Measurements from ENCODE around the gene KRT86. TPM values are rescaled to one million over a fixed set of nuclear protein-coding genes. Genes with fewer than 3 reads are reported as not detected.
"Not testable (repeated sequence)": the region's sequence is repeated elsewhere in the genome, so short reads cannot be mapped to it uniquely, and the experiment has no call there.

The KRT86 gene
- polyA plus RNA-seq, 1 donor (not counting 4 experiments of a cell fraction or from before 2014, with no cell fraction given) = not detected

DNA sequence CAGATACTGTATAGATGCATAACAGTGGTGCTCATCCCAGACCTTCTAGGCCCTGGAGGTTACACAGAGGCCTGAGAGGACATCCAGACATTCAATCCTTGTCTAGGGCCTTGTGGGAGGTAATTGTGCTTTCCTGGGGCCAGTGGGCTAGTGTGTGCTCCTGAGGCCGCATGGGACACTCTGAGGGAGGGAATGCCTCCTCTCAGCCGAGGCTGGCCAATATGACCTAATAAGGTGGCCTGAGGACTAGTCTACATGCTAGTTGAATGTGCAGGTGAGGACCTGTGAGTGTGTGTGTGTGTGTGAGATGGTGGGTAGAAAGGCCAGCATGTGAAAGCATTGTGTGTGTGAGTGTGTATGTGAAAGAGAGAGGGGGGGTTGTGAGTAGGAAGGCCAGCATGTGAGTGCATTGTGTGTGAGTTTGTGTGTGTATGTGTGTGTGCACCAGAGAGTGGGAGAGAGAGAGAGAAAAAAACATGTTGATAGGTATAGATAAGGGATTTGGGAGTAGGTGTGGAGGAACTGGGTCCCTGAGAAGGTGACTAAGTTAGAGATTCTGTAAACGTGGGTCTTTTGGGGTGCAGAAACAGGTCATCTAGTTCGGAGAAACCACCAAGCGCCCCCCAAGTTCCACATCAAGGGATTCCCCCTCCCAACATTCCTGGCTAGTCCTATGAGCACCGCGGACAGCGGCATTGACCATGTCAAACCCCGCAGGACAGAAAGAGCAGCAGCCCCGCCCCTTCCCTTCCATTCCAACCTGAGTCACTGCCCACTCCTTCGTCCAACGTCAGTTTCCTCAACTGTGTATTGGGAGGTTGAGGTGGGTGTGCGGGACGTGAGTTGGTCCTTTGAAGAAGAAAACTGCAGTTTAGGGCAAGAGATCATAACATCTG, 26.6 kb downstream of the KRT86 start:
- FAIRE-seq = no peak
- no peak for DNase-seq (ENCODE audit: low read depth, low spot score)

DNA sequence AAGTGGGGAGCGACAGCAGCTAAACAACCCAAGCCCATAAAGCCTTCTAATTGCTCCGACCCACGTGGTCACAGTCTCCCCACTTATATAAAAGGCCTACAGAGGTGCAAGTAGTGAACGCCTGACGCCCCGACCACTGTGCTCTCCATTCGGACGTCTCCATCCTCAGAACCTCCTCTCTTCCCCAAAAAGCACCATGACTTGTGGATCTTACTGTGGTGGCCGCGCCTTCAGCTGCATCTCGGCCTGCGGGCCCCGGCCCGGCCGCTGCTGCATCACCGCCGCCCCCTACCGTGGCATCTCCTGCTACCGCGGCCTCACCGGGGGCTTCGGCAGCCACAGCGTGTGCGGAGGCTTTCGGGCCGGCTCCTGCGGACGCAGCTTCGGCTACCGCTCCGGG, 27.3 kb downstream of the KRT86 start:
- DNase-seq (ENCODE audit: low read depth, low spot score); FAIRE-seq; H3K27ac ChIP-seq (ENCODE audit: control insufficient read depth, insufficient read depth, low read length); H3K36me3 ChIP-seq (ENCODE audit: control insufficient read depth in 2 of 2, extremely low read depth in 1 of 2, insufficient read depth in 2 of 2, low read length in 2 of 2); dilution Hi-C loops (cut with MboI; ENCODE audit: extremely low pct_ligation_motif_present, low sequenced_read_pairs); H3K79me2 ChIP-seq (ENCODE audit: control insufficient read depth, insufficient read depth, low read length); H3K9me3 ChIP-seq (ENCODE audit: control insufficient read depth, low read depth, low read length); H4K20me1 ChIP-seq (ENCODE audit: control insufficient read depth, extremely low read depth, insufficient read depth, low read length); H2AFZ ChIP-seq (ENCODE audit: control insufficient read depth, low read length); H3K4me3 ChIP-seq (ENCODE audit: control insufficient read depth in 2 of 3, extremely low read depth in 1 of 3, insufficient read depth in 2 of 3, low read depth in 1 of 3, low read length in 3 of 3); H3K4me1 ChIP-seq (ENCODE audit: control insufficient read depth, extremely low read depth, insufficient read depth, low read length); H3K27me3 ChIP-seq (ENCODE audit: control insufficient read depth, extremely low read depth, insufficient read depth, low read length); H3K9me1 ChIP-seq (ENCODE audit: control insufficient read depth, extremely low read depth, insufficient read depth, low read length); H3K9ac ChIP-seq (ENCODE audit: control insufficient read depth, extremely low read depth, insufficient read depth, low read length); H3K4me2 ChIP-seq (ENCODE audit: control insufficient read depth, extremely low read depth, insufficient read depth, low read depth, low read length): not testable (repeated sequence)

More for the DNA sequence above, 26.6 kb downstream of the KRT86 start:
- Histone ChIP-seq H3K27me3 (ENCODE audit: control insufficient read depth, extremely low read depth, insufficient read depth, low read length) (peaks cover 6% of the 10 kb centered on the region), H3K27ac (ENCODE audit: control insufficient read depth, insufficient read depth, low read length) (no peak overlapping the region), H3K9ac (ENCODE audit: control insufficient read depth, extremely low read depth, insufficient read depth, low read length) (no peak overlapping the region), H4K20me1 (ENCODE audit: control insufficient read depth, extremely low read depth, insufficient read depth, low read length) (no peaks in the 10 kb centered on the region), H3K36me3 (ENCODE audit: control insufficient read depth in 2 of 2, extremely low read depth in 1 of 2, insufficient read depth in 2 of 2, low read length in 2 of 2) (no peaks in the 10 kb centered on the region), H3K9me1 (ENCODE audit: control insufficient read depth, extremely low read depth, insufficient read depth, low read length) (no peaks in the 10 kb centered on the region), H3K4me3 (ENCODE audit: control insufficient read depth in 2 of 3, extremely low read depth in 1 of 3, insufficient read depth in 2 of 3, low read depth in 1 of 3, low read length in 3 of 3) (no peak overlapping the region), H3K79me2 (ENCODE audit: control insufficient read depth, insufficient read depth, low read length) (no peaks in the 10 kb centered on the region), H2AFZ (ENCODE audit: control insufficient read depth, low read length) (no peak overlapping the region), H3K4me2 (ENCODE audit: control insufficient read depth, extremely low read depth, insufficient read depth, low read depth, low read length) (no peak overlapping the region), H3K4me1 (ENCODE audit: control insufficient read depth, extremely low read depth, insufficient read depth, low read length) (no peaks in the 10 kb centered on the region), H3K9me3 (ENCODE audit: control insufficient read depth, low read depth, low read length) (no peaks in the 10 kb centered on the region)
- TF ChIP-seq, protein P1, sequence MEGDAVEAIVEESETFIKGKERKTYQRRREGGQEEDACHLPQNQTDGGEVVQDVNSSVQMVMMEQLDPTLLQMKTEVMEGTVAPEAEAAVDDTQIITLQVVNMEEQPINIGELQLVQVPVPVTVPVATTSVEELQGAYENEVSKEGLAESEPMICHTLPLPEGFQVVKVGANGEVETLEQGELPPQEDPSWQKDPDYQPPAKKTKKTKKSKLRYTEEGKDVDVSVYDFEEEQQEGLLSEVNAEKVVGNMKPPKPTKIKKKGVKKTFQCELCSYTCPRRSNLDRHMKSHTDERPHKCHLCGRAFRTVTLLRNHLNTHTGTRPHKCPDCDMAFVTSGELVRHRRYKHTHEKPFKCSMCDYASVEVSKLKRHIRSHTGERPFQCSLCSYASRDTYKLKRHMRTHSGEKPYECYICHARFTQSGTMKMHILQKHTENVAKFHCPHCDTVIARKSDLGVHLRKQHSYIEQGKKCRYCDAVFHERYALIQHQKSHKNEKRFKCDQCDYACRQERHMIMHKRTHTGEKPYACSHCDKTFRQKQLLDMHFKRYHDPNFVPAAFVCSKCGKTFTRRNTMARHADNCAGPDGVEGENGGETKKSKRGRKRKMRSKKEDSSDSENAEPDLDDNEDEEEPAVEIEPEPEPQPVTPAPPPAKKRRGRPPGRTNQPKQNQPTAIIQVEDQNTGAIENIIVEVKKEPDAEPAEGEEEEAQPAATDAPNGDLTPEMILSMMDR (optimal IDR thresholded peaks at IDR 0.05 in 1 of 3, IDR thresholded peaks at IDR 0.05 in 1 of 3, conservative IDR thresholded peaks at IDR 0.05 in 1 of 3; ENCODE audit: extremely low read depth in 1 of 3, insufficient read depth in 2 of 3, low read length in 3 of 3) = no peak
- no peak for TF ChIP-seq EZH2 (IDR thresholded peaks at IDR 0.05; ENCODE audit: low read length)
- dilution Hi-C loops (cut with MboI; ENCODE audit: extremely low pct_ligation_motif_present, low sequenced_read_pairs) = no loop called here

DNA sequence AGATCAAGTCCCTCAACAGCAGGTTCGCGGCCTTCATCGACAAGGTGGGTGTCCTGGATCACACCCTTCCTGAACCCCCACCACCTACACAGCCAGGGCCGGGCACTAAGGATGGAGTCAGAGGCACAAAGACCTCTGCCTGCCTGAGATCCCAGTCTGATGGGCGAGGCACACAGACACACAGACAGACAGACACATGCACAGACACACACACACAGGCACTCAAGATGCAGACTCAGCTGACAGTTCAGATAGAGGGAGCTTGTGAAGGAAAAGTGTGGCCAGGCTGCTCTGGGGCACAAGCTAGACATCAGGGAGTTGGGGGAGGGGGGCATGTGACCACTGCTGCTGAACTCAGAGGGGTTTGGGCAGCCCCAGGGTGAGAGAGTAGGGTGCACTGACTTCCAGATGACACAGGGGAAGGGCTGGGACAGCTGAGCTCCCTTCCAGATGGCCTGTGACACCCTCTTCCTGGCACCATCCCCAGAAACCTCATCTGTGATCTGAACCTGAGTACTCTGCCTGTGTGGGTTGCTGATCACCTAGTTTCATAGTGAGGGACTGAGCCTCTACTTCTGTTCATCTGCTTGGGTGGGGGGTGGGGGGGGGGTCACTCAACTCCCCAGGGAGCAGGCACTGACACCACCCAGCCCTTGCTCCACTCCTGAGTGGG, 27.9 kb downstream of the KRT86 start:
- H3K36me3 ChIP-seq (ENCODE audit: control insufficient read depth in 2 of 2, extremely low read depth in 1 of 2, insufficient read depth in 2 of 2, low read length in 2 of 2); H3K9me3 ChIP-seq (ENCODE audit: control insufficient read depth, low read depth, low read length); H3K27ac ChIP-seq (ENCODE audit: control insufficient read depth, insufficient read depth, low read length); H4K20me1 ChIP-seq (ENCODE audit: control insufficient read depth, extremely low read depth, insufficient read depth, low read length); H3K9me1 ChIP-seq (ENCODE audit: control insufficient read depth, extremely low read depth, insufficient read depth, low read length); H3K9ac ChIP-seq (ENCODE audit: control insufficient read depth, extremely low read depth, insufficient read depth, low read length); FAIRE-seq; H3K4me2 ChIP-seq (ENCODE audit: control insufficient read depth, extremely low read depth, insufficient read depth, low read depth, low read length); H3K79me2 ChIP-seq (ENCODE audit: control insufficient read depth, insufficient read depth, low read length); H3K4me3 ChIP-seq (ENCODE audit: control insufficient read depth in 2 of 3, extremely low read depth in 1 of 3, insufficient read depth in 2 of 3, low read depth in 1 of 3, low read length in 3 of 3); DNase-seq (ENCODE audit: low read depth, low spot score); H2AFZ ChIP-seq (ENCODE audit: control insufficient read depth, low read length); H3K4me1 ChIP-seq (ENCODE audit: control insufficient read depth, extremely low read depth, insufficient read depth, low read length); H3K27me3 ChIP-seq (ENCODE audit: control insufficient read depth, extremely low read depth, insufficient read depth, low read length); dilution Hi-C loops (cut with MboI; ENCODE audit: extremely low pct_ligation_motif_present, low sequenced_read_pairs): not testable (repeated sequence)

DNA sequence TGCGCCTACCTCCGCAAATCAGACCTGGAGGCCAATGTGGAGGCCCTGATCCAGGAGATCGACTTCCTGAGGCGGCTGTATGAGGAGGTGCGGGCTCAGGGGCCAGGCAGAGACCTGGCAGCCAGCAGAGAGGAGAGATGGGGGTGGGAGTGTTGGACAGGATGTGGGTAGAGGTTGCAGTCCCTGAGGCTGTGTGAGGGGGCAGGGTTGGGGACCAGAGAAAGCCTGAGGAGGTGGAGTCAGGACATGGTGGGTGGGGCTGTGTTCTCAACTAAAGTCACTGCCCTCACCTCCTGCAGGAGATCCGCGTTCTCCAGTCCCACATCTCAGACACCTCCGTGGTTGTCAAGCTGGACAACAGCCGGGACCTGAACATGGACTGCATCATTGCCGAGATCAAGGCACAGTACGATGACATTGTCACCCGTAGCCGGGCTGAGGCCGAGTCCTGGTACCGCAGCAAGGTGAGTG, 30.5 kb downstream of the KRT86 start:
- peaks cover 12% of the 10 kb centered on the region for H3K4me1 ChIP-seq (ENCODE audit: control insufficient read depth, extremely low read depth, insufficient read depth, low read length)
- H2AFZ ChIP-seq (ENCODE audit: control insufficient read depth, low read length); H3K36me3 ChIP-seq (ENCODE audit: control insufficient read depth in 2 of 2, extremely low read depth in 1 of 2, insufficient read depth in 2 of 2, low read length in 2 of 2); H4K20me1 ChIP-seq (ENCODE audit: control insufficient read depth, extremely low read depth, insufficient read depth, low read length); H3K4me3 ChIP-seq (ENCODE audit: control insufficient read depth in 2 of 3, extremely low read depth in 1 of 3, insufficient read depth in 2 of 3, low read depth in 1 of 3, low read length in 3 of 3); H3K4me2 ChIP-seq (ENCODE audit: control insufficient read depth, extremely low read depth, insufficient read depth, low read depth, low read length); H3K79me2 ChIP-seq (ENCODE audit: control insufficient read depth, insufficient read depth, low read length); H3K9ac ChIP-seq (ENCODE audit: control insufficient read depth, extremely low read depth, insufficient read depth, low read length); FAIRE-seq; H3K27ac ChIP-seq (ENCODE audit: control insufficient read depth, insufficient read depth, low read length); dilution Hi-C loops (cut with MboI; ENCODE audit: extremely low pct_ligation_motif_present, low sequenced_read_pairs); DNase-seq (ENCODE audit: low read depth, low spot score); H3K9me3 ChIP-seq (ENCODE audit: control insufficient read depth, low read depth, low read length); H3K9me1 ChIP-seq (ENCODE audit: control insufficient read depth, extremely low read depth, insufficient read depth, low read length): not testable (repeated sequence)
- peaks cover 19% of the 10 kb centered on the region for H3K27me3 ChIP-seq (ENCODE audit: control insufficient read depth, extremely low read depth, insufficient read depth, low read length)

Measured in keratinocyte (primary cell).